GM21381 (cell line): ENCODE results near the gene FIGN.

Experiments used
- ATAC-seq: cut with Tn5 transposase; IDR thresholded peaks from one replicate; pipeline ENCODE4 v1.9.1; 2021; ENCODE audit warnings: mild to moderate bottlenecking, moderate library complexity; ENCODE audit not compliant: unreplicated experiment

FIGN gene

GRCh38 chr2:163709270-163709669 lies 26.5 kb downstream of the FIGN start:
- no peak for ATAC-seq

- no peak for ATAC-seq
These were observed 27.5 kb downstream of the FIGN start for GRCh38 chr2:163708265-163708664.

- ATAC-seq, result no peak
These were observed 32.4 kb downstream of the FIGN start for GRCh38 chr2:163703386-163703785.

GRCh38 chr2:163701399-163702195 lies 34.2 kb downstream of the FIGN start:
- ATAC-seq, result no peak

GRCh38 chr2:163698857-163699256 lies 37.0 kb downstream of the FIGN start:
- ATAC-seq, result no peak

GRCh38 chr2:163697846-163698637 lies 37.8 kb downstream of the FIGN start:
- no peak for ATAC-seq

- ATAC-seq, result no peak
These were observed 38.4 kb downstream of the FIGN start for GRCh38 chr2:163697429-163697828.

DNA sequence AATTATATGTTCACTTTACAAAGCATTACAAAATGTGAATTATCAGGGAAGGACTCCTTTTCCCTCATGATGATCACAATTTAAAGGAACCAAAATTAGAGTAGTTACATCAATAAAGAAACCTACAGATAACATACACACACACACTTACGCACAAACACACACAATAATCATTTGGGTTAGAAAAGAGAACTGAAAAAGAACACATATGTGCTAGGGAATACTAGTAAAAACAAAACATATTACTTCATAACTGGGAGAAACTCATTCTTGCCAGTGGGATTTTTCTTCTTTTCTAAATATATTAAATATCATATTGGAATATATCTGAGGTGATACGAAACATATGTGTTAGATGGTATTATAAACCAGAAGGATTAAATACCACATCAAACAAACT lies 42.3 kb downstream of the FIGN start:
- ATAC-seq, result no peak

- ATAC-seq, result no peak
These were observed 43.0 kb downstream of the FIGN start for GRCh38 chr2:163692611-163693482.

GRCh38 chr2:163692081-163692480 lies 43.7 kb downstream of the FIGN start:
- ATAC-seq, result no peak

- ATAC-seq, result no peak
These were observed 44.9 kb downstream of the FIGN start for GRCh38 chr2:163690896-163691295.

DNA sequence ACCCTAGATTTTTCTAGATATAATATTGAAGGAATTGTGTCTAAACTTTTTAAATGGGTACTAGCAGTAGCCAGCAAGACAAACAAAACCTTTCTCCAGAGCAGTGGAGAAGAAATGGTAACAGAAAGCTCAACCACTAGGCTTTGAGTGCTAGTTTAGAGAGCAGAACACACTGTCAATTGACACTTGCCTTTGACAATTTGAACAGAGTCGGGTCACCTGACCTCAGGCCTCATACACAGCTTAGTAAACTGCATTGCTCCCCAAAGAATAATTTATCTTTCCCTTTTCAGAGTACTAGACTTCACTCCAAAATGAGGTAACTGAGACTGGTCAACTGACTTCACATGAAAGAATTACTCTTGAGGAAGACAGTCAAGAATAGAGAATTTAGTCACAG lies 48.6 kb downstream of the FIGN start:
- no peak for ATAC-seq

GRCh38 chr2:163686289-163686688 lies 49.5 kb downstream of the FIGN start:
- no peak for ATAC-seq

GRCh38 chr2:163682695-163683094 lies 53.1 kb downstream of the FIGN start:
- ATAC-seq, result no peak

- no peak for ATAC-seq
These were observed 54.1 kb downstream of the FIGN start for GRCh38 chr2:163681745-163682144.

- ATAC-seq, result no peak
These were observed 60.4 kb downstream of the FIGN start for GRCh38 chr2:163675388-163675787.

- no peak for ATAC-seq
These were observed 62.3 kb downstream of the FIGN start for GRCh38 chr2:163673522-163673921.

DNA sequence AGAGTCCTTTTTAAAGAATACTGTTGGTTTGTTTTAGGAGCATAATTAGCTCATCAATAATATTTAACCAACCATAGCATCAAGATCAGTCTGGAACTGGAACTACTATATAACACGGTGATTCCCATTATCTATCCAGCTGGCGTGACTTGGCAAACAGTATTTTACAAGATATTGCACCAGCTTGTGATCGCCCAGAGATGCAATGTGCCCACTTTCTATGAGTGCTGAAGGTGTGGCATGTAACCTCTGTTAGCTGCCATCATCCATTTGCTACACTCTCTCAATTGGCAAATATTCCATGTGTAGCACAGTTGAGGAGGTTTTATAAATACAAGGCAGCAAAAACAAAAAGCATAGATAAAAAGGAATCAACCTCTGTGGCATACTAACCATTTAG lies 64.9 kb downstream of the FIGN start:
- no peak for ATAC-seq

DNA sequence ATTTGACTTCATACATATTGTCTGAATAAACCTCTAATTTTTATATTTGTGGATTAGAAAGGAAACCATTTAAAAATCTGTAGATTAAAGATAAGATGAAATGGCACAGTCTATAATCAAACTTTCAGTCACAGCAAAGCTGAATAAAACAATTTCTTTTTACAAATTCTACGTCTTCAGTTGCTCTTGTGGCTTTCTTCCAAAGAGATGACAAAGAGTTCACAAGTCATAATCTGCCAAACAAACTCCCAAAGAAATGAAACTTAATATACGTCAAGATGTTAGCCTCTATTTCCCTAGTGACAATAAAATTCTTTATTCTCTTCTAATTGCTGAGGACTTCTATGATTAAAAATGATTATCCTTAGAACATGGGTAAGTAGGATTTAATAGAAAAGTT lies 66.3 kb downstream of the FIGN start:
- ATAC-seq, result no peak

DNA sequence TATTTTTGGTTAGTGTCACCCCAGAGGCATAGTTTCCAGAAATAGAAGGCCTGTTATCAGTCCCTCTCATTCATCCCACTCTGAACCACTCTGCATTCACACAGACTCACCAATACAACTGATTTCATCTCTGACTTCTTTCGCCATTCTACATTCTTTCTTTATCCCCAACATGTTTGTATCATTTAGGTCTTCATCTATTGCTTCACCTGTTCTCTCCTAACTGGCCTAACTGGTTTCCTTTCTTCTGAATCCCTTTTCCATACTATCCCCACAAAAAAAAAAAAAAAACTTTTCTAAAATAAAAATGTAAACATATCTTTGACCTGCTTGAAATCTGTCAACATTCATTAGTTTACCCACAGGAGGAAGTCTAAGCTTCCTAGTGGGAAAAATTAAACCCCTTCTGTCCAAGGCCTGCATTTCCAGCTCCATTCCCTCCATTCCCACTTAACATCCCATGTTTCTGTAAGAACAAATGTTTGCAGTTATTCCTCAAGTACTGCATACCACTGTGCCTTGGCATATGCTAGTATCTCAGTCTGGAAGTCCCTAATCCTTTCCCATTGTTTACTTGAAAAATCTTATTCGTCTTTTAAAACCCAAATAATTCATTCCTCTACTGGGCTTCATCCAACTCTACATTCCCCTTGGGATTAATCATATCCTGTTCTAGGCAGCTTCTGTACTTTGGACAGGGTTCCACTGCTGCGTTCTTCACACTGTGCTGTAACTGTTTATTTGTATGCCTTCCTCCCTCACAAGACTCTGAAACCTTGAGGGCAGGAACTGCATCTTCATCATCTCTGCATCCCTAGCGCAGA lies 68.5 kb downstream of the FIGN start:
- no peak for ATAC-seq
